WTC11 (cell line): Measurements from ENCODE around the gene BAZ2A. TPM values are rescaled to one million over a fixed set of nuclear protein-coding genes. Genes with fewer than 3 reads are reported as not detected.

Source experiments
- ATAC-seq: fragments of 200-7000 bp; cut with Tn5 transposase; 2 replicates; pipeline ENCODE4 v1.10.0; 2021; ENCODE audit warnings: mild to moderate bottlenecking, moderate library complexity
- CTCF ChIA-PET: fragments of 300-600 bp; sonication (Branson Sonifier 250); formaldehyde crosslinking; loops from one replicate; lab custom pipeline; 2021; ENCODE audit warnings: antibody characterized with exemption; lab: Charles Lee
- POLR2A ChIA-PET: fragments of 350-600 bp; sonication (Branson Sonifier 250); formaldehyde crosslinking; loops from one replicate; lab custom pipeline; 2021; ENCODE audit warnings: antibody characterized with exemption; lab: Charles Lee
- DNase-seq: peaks from one replicate; pipeline ENCODE4 v3.0.0; 2021; ENCODE audit warnings: low spot score
- H3K27ac Mint-ChIP-seq: 2 replicates; pipeline ENCODE4 v1.8.0; 2021; ENCODE audit warnings: mixed read lengths
- H3K27me3 Mint-ChIP-seq: 2 replicates; pipeline ENCODE4 v1.8.0; 2021; ENCODE audit warnings: low read depth, mild to moderate bottlenecking, moderate library complexity, mixed read lengths
- H3K36me3 Mint-ChIP-seq: 2 replicates; pipeline ENCODE4 v1.8.0; 2021; ENCODE audit warnings: mixed read lengths
- H3K4me1 Mint-ChIP-seq: 2 replicates; pipeline ENCODE4 v1.8.0; 2022; ENCODE audit warnings: mixed read lengths
- H3K4me3 Mint-ChIP-seq: 2 replicates; pipeline ENCODE4 v1.8.0; 2021; ENCODE audit warnings: mild to moderate bottlenecking, moderate library complexity, mixed read lengths
- H3K9me3 Mint-ChIP-seq: 2 replicates; pipeline ENCODE4 v1.8.0; 2021; ENCODE audit warnings: mixed read lengths
- AR ChIP-seq: fragments of 250-450 bp; sonication (Bioruptor Pico); IDR thresholded peaks from 2 replicates; pipeline ENCODE4 v1.9.0; 2021; ENCODE audit warnings: mild to moderate bottlenecking
- CBFB ChIP-seq: sonication (generic); formaldehyde crosslinking; IDR thresholded peaks from 2 replicates; pipeline ENCODE4 v1.8.1; 2022; ENCODE audit warnings: mild to moderate bottlenecking, low read depth, missing genetic modification reagents
- ETV6 ChIP-seq: sonication (generic); formaldehyde crosslinking; IDR thresholded peaks from 2 replicates; pipeline ENCODE4 v1.8.1; 2022; ENCODE audit warnings: mild to moderate bottlenecking, missing genetic modification reagents
- FOXK1 ChIP-seq: sonication (generic); formaldehyde crosslinking; IDR thresholded peaks from 2 replicates; pipeline ENCODE4 v1.8.0; 2022; ENCODE audit warnings: mild to moderate bottlenecking, moderate library complexity, missing genetic modification reagents
- HMGA2 ChIP-seq: fragments of 250-450 bp; sonication (Bioruptor Pico); IDR thresholded peaks from 2 replicates; pipeline ENCODE4 v1.4.0; 2021; ENCODE audit warnings: mild to moderate bottlenecking, moderate library complexity
- MAX ChIP-seq: sonication (generic); formaldehyde crosslinking; IDR thresholded peaks from 2 replicates; pipeline ENCODE4 v1.8.0; 2022; ENCODE audit warnings: mild to moderate bottlenecking, missing genetic modification reagents
- MXD4 ChIP-seq: fragments of 250-450 bp; sonication (Bioruptor Pico); IDR thresholded peaks from 2 replicates; pipeline ENCODE4 v1.8.0; 2021; ENCODE audit warnings: mild to moderate bottlenecking, moderate library complexity, borderline replicate concordance
- NFATC4 ChIP-seq: fragments of 250-450 bp; sonication (Bioruptor Pico); IDR thresholded peaks from 2 replicates; pipeline ENCODE4 v1.9.0; 2021; ENCODE audit warnings: mild to moderate bottlenecking
- RORB ChIP-seq: fragments of 250-450 bp; sonication (Bioruptor Pico); IDR thresholded peaks from 2 replicates; pipeline ENCODE4 v1.9.0; 2021; ENCODE audit warnings: mild to moderate bottlenecking
- SMAD3 ChIP-seq: sonication (generic); formaldehyde crosslinking; IDR thresholded peaks from 2 replicates; pipeline ENCODE4 v1.8.0; 2022; ENCODE audit warnings: missing genetic modification reagents, mild to moderate bottlenecking, borderline replicate concordance
- SMAD4 ChIP-seq: sonication (generic); formaldehyde crosslinking; IDR thresholded peaks from 2 replicates; pipeline ENCODE4 v1.8.0; 2022; ENCODE audit warnings: mild to moderate bottlenecking, missing genetic modification reagents
- TCF7 ChIP-seq: sonication (generic); formaldehyde crosslinking; IDR thresholded peaks from 2 replicates; pipeline ENCODE4 v1.8.0; 2022; ENCODE audit warnings: mild to moderate bottlenecking, low read depth, missing genetic modification reagents, moderate library complexity
- ZBTB43 ChIP-seq: sonication (generic); formaldehyde crosslinking; IDR thresholded peaks from 2 replicates; pipeline ENCODE4 v1.8.1; 2023; ENCODE audit warnings: mild to moderate bottlenecking, missing genetic modification reagents
- ZNF416 ChIP-seq: fragments of 250-450 bp; sonication (Bioruptor Pico); IDR thresholded peaks from 2 replicates; pipeline ENCODE4 v1.9.0; 2021; ENCODE audit warnings: mild to moderate bottlenecking, inconsistent platforms
- total RNA-seq: library from RNA; stranded (reverse); gene quantifications from 3 replicates; pipeline ENCODE4 v1.2.3, GENCODE V29; 2021
- TF ChIP-seq, protein P1 (sequence below): sonication (generic); formaldehyde crosslinking; IDR thresholded peaks from 2 replicates; pipeline ENCODE4 v1.8.0; 2022; ENCODE audit warnings: mild to moderate bottlenecking, missing genetic modification reagents
- TF ChIP-seq, protein P2 (sequence below): sonication (generic); formaldehyde crosslinking; IDR thresholded peaks from 2 replicates; pipeline ENCODE4 v1.8.0; 2023; ENCODE audit warnings: mild to moderate bottlenecking, missing genetic modification reagents
- TF ChIP-seq, protein P3 (sequence below): sonication (generic); formaldehyde crosslinking; IDR thresholded peaks from 2 replicates; pipeline ENCODE4 v1.8.1; 2023; ENCODE audit warnings: mild to moderate bottlenecking, moderate library complexity, missing genetic modification reagents

BAZ2A gene
- total RNA-seq, 1 experiment from 2014 or later = 114 TPM

DNA sequence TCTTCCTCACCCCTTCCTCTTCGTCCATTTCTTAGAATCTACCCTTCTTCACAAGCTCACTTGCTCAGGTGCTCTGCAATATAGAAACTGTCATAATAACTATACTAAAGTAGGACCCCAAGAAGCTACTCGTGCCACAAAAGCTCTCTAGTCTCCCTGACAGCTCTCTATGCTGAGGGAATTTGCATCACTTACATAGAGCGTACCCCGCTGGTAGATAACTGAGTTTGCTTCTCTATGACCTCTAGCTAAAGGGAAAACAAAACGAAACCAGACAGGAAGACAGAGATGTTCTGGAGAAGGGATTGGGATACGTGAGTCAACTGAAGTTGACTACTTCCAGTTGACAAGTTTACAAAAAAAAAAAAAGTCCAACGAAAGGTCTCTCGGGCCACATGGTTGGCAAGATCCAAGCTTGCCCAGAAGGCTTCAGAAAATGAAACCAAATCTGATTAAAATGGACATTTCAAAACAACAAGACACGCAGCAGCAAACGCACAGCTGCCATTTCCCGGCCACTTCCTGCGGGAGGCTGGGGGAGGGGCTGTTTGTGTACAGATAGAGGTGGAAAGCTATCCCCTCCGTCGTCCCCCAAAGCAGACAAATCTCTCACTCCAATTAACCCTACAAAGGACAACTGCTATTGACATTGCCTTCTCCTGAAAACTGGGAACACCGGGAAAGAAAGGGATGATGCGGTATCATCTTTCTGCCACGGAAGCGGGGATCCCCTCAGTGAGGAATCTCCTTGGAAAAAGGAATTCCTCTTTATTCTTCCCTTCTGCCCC is 1.3 kb downstream of the BAZ2A start:
- TF ChIP-seq FOXK1 (CRISPR knock-in tag) (0 out of 2 replicates have a peak, but pooled peaks have one; percentile 35), ETV6 (CRISPR knock-in tag) (peak; percentile 71), TCF7 (CRISPR knock-in tag) (no peak)
- TF ChIP-seq, protein P1, sequence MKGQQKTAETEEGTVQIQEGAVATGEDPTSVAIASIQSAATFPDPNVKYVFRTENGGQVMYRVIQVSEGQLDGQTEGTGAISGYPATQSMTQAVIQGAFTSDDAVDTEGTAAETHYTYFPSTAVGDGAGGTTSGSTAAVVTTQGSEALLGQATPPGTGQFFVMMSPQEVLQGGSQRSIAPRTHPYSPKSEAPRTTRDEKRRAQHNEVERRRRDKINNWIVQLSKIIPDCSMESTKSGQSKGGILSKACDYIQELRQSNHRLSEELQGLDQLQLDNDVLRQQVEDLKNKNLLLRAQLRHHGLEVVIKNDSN (CRISPR knock-in tag) = 0 out of 2 replicates have a peak, but pooled peaks have one; percentile 13
- ATAC-seq = no peak
- Mint-ChIP-seq H3K36me3 (peaks cover 15% of the 10 kb centered on the region), H3K27me3 (no peaks in the 10 kb centered on the region), H3K9me3 (no peaks in the 10 kb centered on the region), H3K4me3 (peak overlapping the region; percentile 92), H3K27ac (peak overlapping the region; percentile 66), H3K4me1 (peaks cover 56% of the 10 kb centered on the region)
- CTCF ChIA-PET = interaction anchor here (0.6 to 3.3 kb wide), 19 partner anchors 7 to 899 kb away, joined by 3 to 39 read pairs (median 3); partner anchors contain the start of genes PTGES3, RBMS2 and STAT2
- peak; percentile 42 for DNase-seq
- POLR2A ChIA-PET = interaction anchor here (0.6 to 1.2 kb wide), 5 partner anchors 9 to 107 kb away, joined by 3 to 6 read pairs (median 3); partner anchors contain the start of genes PTGES3 and RBMS2

DNA sequence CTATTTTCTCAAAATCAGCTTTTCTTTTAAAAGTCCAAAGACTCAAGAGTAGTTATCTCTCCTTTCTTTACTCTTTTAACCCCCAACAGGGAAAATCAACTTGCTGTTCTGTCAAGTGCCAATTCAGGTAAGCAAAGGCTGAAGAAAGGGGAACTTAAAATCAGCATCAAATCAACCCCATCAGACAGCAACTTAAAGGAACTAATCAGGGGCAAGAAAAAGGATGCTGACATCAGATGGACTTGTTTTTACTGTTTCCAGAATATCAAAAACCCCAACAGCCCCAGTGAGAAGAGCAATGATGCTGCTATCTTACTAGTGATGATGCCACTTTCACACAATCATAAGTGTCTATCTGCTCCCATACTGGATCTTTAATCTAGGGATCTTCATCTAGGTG is 3.4 kb downstream of the BAZ2A start:
- H3K4me3 Mint-ChIP-seq = no peak overlapping the region
- no peak overlapping the region for H3K27ac Mint-ChIP-seq
- H3K36me3 Mint-ChIP-seq = peaks cover 18% of the 10 kb centered on the region
- H3K9me3 Mint-ChIP-seq = no peaks in the 10 kb centered on the region
- ChIA-PET CTCF (interaction anchor here (3.3 kb wide), 1 partner anchor 10 kb away, joined by 39 read pairs; no protein-coding TSS in a partner anchor), POLR2A (interaction anchor here (1.8 kb wide), 1 partner anchor 10 kb away, joined by 5 read pairs; no protein-coding TSS in a partner anchor)
- no peak for DNase-seq
- H3K4me1 Mint-ChIP-seq = peaks cover 42% of the 10 kb centered on the region
- H3K27me3 Mint-ChIP-seq = no peaks in the 10 kb centered on the region
- no peak for ATAC-seq
- no peak for TF ChIP-seq CBFB (CRISPR knock-in tag)

DNA sequence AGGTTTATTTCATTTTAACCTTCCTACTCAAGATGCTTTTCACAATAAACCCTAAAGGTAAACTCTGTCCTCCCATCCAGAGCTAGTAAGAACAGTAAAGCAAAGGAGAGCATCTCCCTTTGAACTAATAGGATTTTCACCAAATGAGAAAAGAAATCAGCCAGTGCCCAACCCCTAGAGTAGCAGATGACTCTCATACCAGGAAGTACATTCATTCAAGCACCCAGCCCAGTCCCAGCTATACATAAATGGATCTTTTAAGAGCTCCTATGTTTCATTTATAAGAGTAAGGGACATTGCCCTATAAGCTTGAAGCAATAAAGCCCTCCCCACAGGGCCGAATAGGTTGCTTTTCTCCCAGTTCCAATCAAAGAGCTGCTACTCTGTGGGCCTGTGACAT is 7.6 kb downstream of the BAZ2A start:
- TF ChIP-seq HMGA2 (CRISPR knock-in tag) = no peak
- TF ChIP-seq RORB (CRISPR knock-in tag) = no peak
- TF ChIP-seq AR (CRISPR knock-in tag) = no peak
- no peak for TF ChIP-seq MXD4 (CRISPR knock-in tag)
- TF ChIP-seq FOXK1 (CRISPR knock-in tag) = no peak
- TF ChIP-seq ZBTB43 (CRISPR knock-in tag) = no peak
- TF ChIP-seq SMAD3 (CRISPR knock-in tag) = no peak
- TF ChIP-seq, protein P2, sequence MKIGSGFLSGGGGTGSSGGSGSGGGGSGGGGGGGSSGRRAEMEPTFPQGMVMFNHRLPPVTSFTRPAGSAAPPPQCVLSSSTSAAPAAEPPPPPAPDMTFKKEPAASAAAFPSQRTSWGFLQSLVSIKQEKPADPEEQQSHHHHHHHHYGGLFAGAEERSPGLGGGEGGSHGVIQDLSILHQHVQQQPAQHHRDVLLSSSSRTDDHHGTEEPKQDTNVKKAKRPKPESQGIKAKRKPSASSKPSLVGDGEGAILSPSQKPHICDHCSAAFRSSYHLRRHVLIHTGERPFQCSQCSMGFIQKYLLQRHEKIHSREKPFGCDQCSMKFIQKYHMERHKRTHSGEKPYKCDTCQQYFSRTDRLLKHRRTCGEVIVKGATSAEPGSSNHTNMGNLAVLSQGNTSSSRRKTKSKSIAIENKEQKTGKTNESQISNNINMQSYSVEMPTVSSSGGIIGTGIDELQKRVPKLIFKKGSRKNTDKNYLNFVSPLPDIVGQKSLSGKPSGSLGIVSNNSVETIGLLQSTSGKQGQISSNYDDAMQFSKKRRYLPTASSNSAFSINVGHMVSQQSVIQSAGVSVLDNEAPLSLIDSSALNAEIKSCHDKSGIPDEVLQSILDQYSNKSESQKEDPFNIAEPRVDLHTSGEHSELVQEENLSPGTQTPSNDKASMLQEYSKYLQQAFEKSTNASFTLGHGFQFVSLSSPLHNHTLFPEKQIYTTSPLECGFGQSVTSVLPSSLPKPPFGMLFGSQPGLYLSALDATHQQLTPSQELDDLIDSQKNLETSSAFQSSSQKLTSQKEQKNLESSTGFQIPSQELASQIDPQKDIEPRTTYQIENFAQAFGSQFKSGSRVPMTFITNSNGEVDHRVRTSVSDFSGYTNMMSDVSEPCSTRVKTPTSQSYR (CRISPR knock-in tag) = no peak
- no peak for TF ChIP-seq SMAD4
- TF ChIP-seq NFATC4 (CRISPR knock-in tag) = no peak
- no peak for TF ChIP-seq MAX
- TF ChIP-seq, protein P3, sequence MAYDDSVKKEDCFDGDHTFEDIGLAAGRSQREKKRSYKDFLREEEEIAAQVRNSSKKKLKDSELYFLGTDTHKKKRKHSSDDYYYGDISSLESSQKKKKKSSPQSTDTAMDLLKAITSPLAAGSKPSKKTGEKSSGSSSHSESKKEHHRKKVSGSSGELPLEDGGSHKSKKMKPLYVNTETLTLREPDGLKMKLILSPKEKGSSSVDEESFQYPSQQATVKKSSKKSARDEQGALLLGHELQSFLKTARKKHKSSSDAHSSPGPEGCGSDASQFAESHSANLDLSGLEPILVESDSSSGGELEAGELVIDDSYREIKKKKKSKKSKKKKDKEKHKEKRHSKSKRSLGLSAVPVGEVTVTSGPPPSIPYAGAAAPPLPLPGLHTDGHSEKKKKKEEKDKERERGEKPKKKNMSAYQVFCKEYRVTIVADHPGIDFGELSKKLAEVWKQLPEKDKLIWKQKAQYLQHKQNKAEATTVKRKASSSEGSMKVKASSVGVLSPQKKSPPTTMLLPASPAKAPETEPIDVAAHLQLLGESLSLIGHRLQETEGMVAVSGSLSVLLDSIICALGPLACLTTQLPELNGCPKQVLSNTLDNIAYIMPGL (CRISPR knock-in tag) = no peak
- TF ChIP-seq ZNF416 (CRISPR knock-in tag) = no peak
- Mint-ChIP-seq H3K4me1 (peaks cover 14% of the 10 kb centered on the region), H3K4me3 (no peak overlapping the region), H3K27ac (peak overlapping the region; percentile 54; the same call in 1 of the 2 replicates), H3K9me3 (no peaks in the 10 kb centered on the region), H3K36me3 (peaks cover 29% of the 10 kb centered on the region), H3K27me3 (no peaks in the 10 kb centered on the region)
- no peak for ATAC-seq
- ChIA-PET CTCF (interaction anchor here (1.1 to 5.6 kb wide), 3 partner anchors 13 to 356 kb away, joined by 3 to 84 read pairs (median 3); no protein-coding TSS in a partner anchor), POLR2A (interaction anchor here (1.1 kb wide), 1 partner anchor 37 kb away, joined by 8 read pairs; no protein-coding TSS in a partner anchor)
- DNase-seq = no peak
